GM15510 (cell line): Measurements from ENCODE around the gene TMEM178B.

Experiments
- POLR2A ChIP-seq: IDR thresholded peaks from 3 replicates; pipeline ENCODE4 v1.6.1; 2011; ENCODE audit warnings: borderline replicate concordance; ENCODE audit not compliant: insufficient read length; ENCODE audit errors: extremely low read depth

Gene TMEM178B

DNA sequence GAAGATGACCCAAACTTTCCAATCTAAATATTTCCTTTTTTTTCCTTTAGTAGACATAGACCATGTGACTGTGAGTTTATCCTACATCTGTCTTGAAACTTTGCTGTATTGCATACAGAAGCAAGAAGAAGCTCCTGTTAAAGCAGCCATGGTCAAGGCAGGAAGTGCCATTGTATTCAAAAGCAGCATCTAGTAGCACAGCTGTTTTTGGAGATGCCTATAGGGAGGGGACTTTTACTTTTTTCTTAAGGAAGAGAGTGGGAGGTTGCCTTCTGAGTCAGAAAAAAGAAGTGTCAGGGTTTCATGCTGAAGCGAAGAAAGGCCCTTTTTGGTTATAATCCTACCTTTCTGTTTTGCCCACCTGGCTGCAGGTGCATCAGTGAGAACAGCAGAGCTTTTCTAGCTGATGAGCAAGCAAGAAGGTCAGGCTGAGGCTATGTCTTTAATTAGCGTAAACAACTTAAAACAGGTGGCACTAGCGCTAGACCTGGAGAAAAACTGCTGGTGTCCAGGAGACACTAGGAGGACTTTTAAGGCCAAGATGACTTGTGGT is 243.2 kb downstream of the TMEM178B start:
- TF ChIP-seq POLR2A = no peak

DNA sequence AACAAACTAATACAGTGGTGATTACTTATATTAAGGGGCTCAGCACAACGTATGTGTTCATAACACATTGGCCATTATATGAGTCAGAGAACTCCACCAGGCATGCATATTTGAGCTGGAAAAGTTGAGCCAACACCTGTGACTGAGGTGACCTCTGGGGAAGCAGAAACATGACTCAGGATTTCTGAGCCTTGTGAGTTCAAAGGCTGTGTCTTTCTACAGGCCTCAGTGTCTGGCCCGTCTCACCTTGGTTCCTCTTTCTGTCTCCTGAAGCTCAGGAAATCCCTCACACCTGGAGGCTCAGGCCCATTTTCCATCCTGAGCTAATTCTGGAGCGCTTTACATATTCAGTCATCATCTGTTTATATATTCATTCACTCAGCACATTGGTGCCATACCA is 246.4 kb downstream of the TMEM178B start:
- TF ChIP-seq POLR2A = no peak

DNA sequence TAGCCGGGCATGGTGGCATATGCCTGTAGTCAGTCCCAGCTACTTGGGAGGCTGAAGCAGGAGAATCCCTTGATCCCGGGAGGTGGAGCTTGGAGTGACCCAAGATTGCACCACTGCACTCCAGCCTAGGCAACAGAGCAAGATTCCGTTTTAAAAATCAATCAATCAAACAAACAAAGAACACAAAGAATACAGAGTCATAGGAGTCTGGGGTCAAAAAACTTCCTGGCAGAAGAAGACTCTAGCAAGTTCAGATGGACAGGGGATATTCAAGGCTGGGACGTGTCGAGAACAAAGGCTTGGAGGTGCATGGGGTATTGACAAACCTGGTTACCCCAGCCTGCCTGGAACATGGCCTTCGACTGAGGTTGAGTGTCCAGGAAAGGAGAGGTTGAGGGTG is 248.5 kb downstream of the TMEM178B start:
- TF ChIP-seq POLR2A = no peak

DNA sequence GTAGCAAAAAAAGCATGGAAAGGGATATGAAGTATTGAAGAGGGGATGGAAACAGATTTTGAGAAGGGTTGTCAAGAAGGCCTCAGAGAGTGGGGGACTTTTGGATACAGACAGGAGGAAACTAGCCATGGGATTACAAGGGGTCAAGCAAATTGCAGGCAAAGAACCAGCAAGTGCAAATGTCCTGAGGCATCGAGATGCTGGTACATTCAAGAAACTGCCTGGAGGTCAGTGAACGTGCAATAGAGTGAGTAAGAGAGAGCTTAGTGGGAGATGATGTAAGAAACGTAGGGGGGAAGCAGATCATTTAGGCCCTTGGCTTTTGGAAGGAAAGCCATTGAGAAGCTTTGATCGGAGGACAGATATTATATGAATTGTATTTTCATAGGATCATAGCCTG is 250.0 kb downstream of the TMEM178B start:
- no peak for TF ChIP-seq POLR2A

DNA sequence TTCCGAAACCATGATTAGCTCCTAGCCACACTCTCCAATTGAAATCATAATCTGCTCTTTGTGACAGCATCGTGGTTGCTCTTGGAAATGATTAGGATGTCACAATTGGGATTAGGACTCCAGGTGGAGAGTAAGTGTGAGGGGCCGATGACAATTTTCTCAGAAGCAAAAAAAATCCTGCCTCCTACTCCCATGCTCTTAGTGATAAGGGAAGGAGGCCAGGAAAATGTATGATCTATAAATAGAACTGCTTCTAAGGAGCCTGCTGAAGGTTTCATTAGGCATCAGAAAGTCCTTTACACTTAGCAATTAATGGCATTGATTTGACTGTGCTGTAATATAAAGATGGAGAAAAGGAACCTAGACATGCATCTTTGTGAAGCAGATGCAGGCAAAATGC is 251.0 kb downstream of the TMEM178B start:
- no peak for TF ChIP-seq POLR2A

DNA sequence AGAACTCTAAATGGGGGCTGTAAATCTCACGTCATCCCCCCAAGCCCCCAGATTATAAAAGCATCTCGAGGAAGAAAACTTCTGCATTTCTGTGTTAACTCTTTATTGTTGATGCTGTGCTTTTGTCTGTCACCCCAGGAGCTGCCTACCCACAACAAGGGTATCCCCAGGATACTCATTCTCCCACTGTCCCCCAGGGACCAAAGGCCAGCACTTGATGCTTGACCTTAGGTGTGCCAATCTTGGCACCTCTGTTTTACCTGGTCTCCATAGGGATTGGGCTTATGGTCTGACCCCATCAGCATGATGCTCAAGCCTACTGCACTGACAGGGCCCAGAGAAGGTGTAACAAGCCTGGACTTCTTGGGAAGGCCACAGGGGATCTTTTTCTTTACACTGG is 251.4 kb downstream of the TMEM178B start:
- no peak for TF ChIP-seq POLR2A

DNA sequence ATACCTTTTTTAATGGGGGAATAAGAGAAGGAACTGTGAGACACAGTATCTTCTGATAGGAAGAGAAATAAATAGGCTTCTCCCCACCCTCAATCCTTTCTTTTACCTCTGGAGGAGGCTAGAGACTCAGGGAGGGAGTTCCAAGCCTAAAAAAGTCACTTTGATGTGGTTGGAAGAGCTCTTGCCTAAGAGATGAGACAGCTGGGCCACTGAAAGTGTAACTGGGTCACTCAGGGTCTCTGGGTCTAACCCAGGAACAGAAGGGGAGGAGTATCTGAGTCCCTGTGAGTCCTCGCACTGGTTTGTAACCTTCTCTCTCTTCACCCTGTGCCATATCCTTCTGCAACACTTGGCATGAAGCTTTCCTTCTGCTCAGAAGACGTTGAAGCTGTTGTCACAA is 254.4 kb downstream of the TMEM178B start:
- no peak for TF ChIP-seq POLR2A

DNA sequence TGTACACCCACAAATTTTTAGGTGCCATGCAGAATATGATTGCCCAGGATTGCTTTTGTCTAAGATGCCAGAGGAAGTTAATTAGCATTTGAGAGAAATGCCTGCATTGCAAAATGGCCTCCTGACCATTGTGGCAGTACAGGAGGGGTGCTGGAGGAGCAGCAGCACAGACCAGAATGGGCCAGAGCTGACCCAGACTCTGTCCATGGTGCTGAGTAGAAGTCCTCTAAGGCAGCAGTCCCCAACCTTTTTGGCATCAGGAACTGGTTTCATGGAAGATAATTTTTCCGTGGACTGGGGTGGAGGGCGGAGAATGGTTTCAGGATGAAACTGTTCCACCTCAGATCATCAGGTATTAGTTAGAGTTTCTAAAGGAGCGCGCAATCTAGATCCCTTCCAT is 259.6 kb downstream of the TMEM178B start:
- no peak for TF ChIP-seq POLR2A

DNA sequence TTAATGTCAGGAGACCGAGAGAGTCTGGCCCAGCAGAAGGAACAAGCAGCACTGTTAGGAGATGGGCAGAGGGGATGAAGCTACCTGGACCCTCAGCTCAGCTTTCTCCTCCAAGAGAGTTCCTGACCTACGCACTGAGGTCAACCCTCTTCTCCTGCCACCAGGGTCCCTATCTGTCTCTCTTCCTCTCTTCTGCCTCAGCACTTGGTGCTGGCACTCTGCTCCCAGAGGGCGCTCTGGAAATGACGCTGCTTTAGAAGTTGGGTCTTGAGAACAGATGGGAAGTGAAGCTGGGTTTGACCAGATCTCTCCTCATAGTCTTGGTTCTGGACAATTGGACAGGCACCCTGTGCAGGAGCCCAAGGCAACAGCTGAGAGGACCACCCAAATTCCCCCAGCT is 261.3 kb downstream of the TMEM178B start:
- no peak for TF ChIP-seq POLR2A

DNA sequence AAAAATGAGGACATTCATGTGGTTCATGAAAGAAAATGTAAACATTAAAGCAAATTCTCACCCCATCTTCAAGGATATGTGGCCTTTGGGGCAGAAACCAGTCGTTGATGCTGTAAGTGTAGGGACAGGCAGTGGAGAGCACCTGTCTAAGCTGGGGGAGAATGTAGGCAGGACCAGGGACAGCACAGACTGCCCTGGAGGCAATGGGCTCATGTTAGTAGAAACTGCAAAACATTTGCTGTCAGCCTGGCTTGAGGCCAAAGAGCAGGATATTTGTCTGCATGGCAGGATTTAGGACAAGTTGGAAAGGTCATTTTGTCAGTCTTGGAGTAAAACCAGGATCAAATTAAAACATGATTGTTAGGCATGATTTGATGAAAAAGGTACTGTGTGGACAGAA is 265.7 kb downstream of the TMEM178B start:
- no peak for TF ChIP-seq POLR2A

DNA sequence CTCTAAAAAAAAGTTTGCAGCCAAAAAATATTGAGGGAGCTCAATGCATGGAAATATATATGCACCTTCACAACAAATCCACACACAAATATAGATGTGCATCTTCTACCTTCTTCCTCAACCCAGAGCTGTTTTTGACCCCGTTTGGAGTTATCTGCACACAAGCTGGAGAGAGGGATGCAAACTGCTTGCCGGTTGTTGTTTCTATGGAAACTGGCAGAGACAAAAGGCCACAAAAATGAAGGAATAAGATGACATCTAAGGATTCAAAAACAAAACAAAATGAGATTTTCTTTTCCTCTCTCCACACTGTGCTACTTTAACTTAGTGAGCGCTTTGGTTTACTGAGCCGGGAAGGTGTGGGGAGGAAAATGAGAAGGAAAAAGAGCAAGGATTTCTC is 267.1 kb downstream of the TMEM178B start:
- TF ChIP-seq POLR2A = no peak

DNA sequence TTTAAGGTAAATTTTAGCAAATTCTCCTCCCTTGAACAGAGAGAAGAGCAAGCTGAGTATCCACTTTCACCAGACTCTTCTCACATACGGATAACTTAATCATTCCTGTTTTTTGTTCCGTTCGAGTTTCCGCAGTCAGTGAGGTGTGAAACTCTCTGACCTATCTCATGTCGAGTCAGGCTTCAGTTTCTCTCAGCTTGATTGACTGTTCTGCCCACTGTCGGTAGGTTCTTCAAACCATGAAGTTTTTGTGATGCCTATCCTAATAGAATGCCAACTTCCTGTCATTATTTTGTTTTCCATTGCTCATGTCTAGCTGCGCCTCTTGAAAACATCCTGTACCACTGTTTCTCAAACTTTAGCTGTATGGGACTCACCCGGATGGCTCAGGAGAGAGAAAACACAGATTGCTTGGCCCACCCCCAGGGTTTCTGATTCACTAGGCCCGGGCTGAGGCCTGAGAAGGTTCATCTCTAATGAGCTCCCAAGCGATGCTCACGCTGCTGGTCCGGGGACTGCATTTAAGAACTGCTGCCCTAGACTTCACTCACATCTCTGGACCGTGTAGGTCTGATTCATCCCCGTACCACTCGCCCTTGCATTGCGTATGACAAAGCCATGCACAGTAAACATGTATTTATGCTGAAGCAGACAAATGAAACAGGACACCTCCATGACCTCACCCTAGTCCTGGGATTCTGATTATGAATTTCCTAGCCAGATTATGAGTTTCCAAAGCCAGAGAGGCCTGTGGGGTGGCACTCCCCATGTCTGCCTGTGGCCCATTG is 269.0 kb downstream of the TMEM178B start:
- TF ChIP-seq POLR2A = no peak

DNA sequence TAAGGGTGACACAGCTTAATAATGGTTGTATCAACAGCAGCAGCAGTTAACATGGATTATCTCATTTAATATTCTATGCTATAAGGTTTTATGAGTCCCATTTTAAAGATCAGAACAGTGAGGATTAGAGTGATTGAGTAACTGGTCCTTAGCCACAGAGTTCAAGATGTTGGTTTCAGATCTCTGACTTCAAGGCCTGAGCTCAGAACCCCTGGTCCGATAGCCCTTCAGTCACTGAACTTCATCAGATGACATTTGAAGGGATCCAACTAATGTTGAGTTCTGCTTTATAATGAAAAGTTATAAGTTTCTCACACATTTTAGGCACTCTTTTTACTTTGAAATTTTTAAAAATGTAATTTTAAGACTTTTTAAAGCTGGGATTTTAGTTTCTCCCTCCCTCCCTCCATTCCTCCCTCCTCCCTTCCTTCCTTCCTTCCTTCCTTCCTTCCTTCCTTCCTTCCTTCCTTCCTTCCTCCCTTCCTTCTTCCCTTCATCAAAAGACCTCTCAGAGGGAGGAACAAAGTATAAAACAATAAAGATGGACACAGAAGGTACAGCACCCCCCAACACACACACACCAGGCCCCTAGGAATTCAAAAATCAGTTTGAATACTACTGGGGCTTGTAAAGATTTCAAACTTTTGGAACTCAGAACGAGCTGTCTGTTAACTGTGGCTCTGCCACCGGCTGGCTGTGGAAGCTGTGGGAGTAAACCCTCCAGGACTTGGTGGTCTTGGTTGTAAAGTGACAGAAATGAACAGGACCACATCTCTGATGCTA is 270.5 kb downstream of the TMEM178B start:
- no peak for TF ChIP-seq POLR2A

DNA sequence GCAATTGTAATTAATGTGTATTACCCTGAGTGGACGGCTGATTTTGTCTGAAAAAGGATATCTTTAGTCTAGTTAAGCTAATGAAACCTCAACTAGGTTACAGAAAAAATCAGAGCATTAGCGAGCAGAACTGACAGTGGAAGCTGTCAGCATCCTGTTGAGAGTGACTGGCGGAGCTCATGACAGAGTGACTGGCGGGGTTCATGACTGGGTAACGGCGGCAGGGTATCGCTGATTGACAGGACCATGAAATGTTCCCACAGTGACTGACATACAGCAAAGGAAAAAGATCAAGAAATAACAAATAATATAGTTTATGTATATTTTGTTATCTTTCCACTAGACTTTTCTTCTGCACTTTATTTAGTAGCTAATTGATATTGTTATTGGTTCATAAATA is 274.9 kb downstream of the TMEM178B start:
- TF ChIP-seq POLR2A = no peak

DNA sequence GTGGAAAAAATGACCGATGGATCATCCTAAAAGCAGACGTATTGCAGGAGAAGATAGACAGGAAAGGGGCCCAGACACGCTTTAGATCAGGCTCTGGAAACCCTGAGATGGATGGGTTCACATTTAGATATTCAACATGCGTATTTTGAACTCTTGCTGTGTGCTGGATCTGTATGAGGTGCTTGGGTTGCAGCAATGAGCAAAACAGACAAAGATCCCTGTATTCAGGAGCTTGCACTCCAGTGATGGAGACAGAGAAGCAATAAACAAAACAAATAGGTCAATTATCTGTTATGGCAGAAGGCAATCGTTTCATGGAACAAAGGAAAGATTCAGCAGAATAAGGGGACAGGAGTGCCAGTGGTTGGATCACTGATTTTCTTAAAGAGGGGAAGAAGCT is 275.5 kb downstream of the TMEM178B start:
- TF ChIP-seq POLR2A = no peak

DNA sequence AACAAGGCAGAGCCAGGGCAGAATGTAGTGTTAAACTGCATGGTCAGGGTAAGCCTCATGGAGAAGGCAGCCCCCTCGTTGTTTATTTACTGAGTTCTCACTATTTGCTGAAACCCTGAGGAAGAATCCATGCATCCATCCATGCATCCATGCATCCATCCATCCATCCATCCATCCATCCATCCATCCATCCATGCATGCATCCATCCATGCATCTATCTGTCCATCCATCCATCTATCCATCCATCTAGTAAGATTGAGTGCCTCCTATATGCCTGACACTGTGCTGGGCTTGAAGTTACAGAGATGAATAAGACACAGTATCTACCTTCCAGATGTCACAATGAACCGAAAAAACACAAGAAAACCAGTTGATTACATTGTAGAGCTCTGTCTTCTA is 275.9 kb downstream of the TMEM178B start:
- no peak for TF ChIP-seq POLR2A
